Measurements from ENCODE around the gene HTN3.

- TF ChIP-seq CTCF (IDR thresholded peaks at IDR 0.05 in 8 of 11, conservative IDR thresholded peaks at IDR 0.05 in 3 of 11) (no peak), POLR2A (IDR thresholded peaks at IDR 0.05) (no peak)
Measured at GRCh38 chr4:70059149-70059548, 30.9 kb downstream of the HTN3 start.
